WTC11 (cell line): ENCODE results near the gene SORCS2. TPM values are rescaled to one million over a fixed set of nuclear protein-coding genes. Genes with fewer than 3 reads are reported as not detected.

Source experiments
- ATAC-seq: fragments of 200-7000 bp; cut with Tn5 transposase; 2 replicates; pipeline ENCODE4 v1.10.0; 2021; ENCODE audit warnings: mild to moderate bottlenecking, moderate library complexity
- CTCF ChIA-PET: fragments of 300-600 bp; sonication (Branson Sonifier 250); formaldehyde crosslinking; loops from one replicate; lab custom pipeline; 2021; ENCODE audit warnings: antibody characterized with exemption; lab: Charles Lee
- POLR2A ChIA-PET: fragments of 350-600 bp; sonication (Branson Sonifier 250); formaldehyde crosslinking; loops from one replicate; lab custom pipeline; 2021; ENCODE audit warnings: antibody characterized with exemption; lab: Charles Lee
- DNase-seq: peaks from one replicate; pipeline ENCODE4 v3.0.0; 2021; ENCODE audit warnings: low spot score
- H3K27ac Mint-ChIP-seq: 2 replicates; pipeline ENCODE4 v1.8.0; 2021; ENCODE audit warnings: mixed read lengths
- H3K27me3 Mint-ChIP-seq: 2 replicates; pipeline ENCODE4 v1.8.0; 2021; ENCODE audit warnings: low read depth, mild to moderate bottlenecking, moderate library complexity, mixed read lengths
- H3K36me3 Mint-ChIP-seq: 2 replicates; pipeline ENCODE4 v1.8.0; 2021; ENCODE audit warnings: mixed read lengths
- H3K4me1 Mint-ChIP-seq: 2 replicates; pipeline ENCODE4 v1.8.0; 2022; ENCODE audit warnings: mixed read lengths
- H3K4me3 Mint-ChIP-seq: 2 replicates; pipeline ENCODE4 v1.8.0; 2021; ENCODE audit warnings: mild to moderate bottlenecking, moderate library complexity, mixed read lengths
- H3K9me3 Mint-ChIP-seq: 2 replicates; pipeline ENCODE4 v1.8.0; 2021; ENCODE audit warnings: mixed read lengths
- ATF2 ChIP-seq: sonication (generic); formaldehyde crosslinking; IDR thresholded peaks from 2 replicates; pipeline ENCODE4 v1.8.1; 2022; ENCODE audit warnings: low read depth, missing genetic modification reagents, borderline replicate concordance
- ESRRA ChIP-seq: sonication (generic); formaldehyde crosslinking; IDR thresholded peaks from 2 replicates; pipeline ENCODE4 v1.8.1; 2022; ENCODE audit warnings: mild to moderate bottlenecking, missing genetic modification reagents, borderline replicate concordance
- HMGXB4 ChIP-seq: sonication (generic); formaldehyde crosslinking; IDR thresholded peaks from 2 replicates; pipeline ENCODE4 v1.8.1; 2023; ENCODE audit warnings: mild to moderate bottlenecking, moderate library complexity, missing genetic modification reagents
- IRF1 ChIP-seq: sonication (generic); formaldehyde crosslinking; IDR thresholded peaks from 2 replicates; pipeline ENCODE4 v1.8.0; 2023; ENCODE audit warnings: missing genetic modification reagents
- MYBL2 ChIP-seq: sonication (generic); formaldehyde crosslinking; IDR thresholded peaks from 2 replicates; pipeline ENCODE4 v1.8.1; 2023; ENCODE audit warnings: mild to moderate bottlenecking, moderate library complexity, missing genetic modification reagents
- NR1H2 ChIP-seq: sonication (generic); formaldehyde crosslinking; IDR thresholded peaks from 2 replicates; pipeline ENCODE4 v1.9.0; 2021; ENCODE audit warnings: mild to moderate bottlenecking, moderate library complexity, missing genetic modification reagents
- OVOL2 ChIP-seq: fragments of 250-450 bp; sonication (Bioruptor Pico); IDR thresholded peaks from 2 replicates; pipeline ENCODE4 v1.9.0; 2021; ENCODE audit warnings: mild to moderate bottlenecking, borderline replicate concordance
- PRRX2 ChIP-seq: fragments of 250-450 bp; sonication (Bioruptor Pico); IDR thresholded peaks from 2 replicates; pipeline ENCODE4 v1.8.0; 2021; ENCODE audit warnings: mild to moderate bottlenecking
- RORB ChIP-seq: fragments of 250-450 bp; sonication (Bioruptor Pico); IDR thresholded peaks from 2 replicates; pipeline ENCODE4 v1.9.0; 2021; ENCODE audit warnings: mild to moderate bottlenecking
- SMAD4 ChIP-seq: sonication (generic); formaldehyde crosslinking; IDR thresholded peaks from 2 replicates; pipeline ENCODE4 v1.8.0; 2022; ENCODE audit warnings: mild to moderate bottlenecking, missing genetic modification reagents
- SP1 ChIP-seq: sonication (generic); formaldehyde crosslinking; conservative IDR thresholded peaks from 2 replicates; pipeline ENCODE4 v1.8.1; 2022; ENCODE audit warnings: missing genetic modification reagents
- TP53 ChIP-seq: sonication (generic); formaldehyde crosslinking; IDR thresholded peaks from 2 replicates; pipeline ENCODE4 v1.8.1; 2023; ENCODE audit warnings: mild to moderate bottlenecking, missing genetic modification reagents
- ZMAT4 ChIP-seq: fragments of 250-450 bp; sonication (Bioruptor Pico); IDR thresholded peaks from 2 replicates; pipeline ENCODE4 v1.9.0; 2021; ENCODE audit warnings: mild to moderate bottlenecking
- ZNF423 ChIP-seq: fragments of 250-450 bp; sonication (Bioruptor Pico); IDR thresholded peaks from 2 replicates; pipeline ENCODE4 v2.1.2; 2022; ENCODE audit warnings: mild to moderate bottlenecking, moderate library complexity
- total RNA-seq: library from RNA; stranded (reverse); gene quantifications from 3 replicates; pipeline ENCODE4 v1.2.3, GENCODE V29; 2021
- TF ChIP-seq, protein P1 (sequence below): sonication (generic); formaldehyde crosslinking; IDR thresholded peaks from 2 replicates; pipeline ENCODE4 v1.8.1; 2023; ENCODE audit warnings: mild to moderate bottlenecking, missing genetic modification reagents, borderline replicate concordance
- TF ChIP-seq, protein P2 (sequence below): sonication (generic); formaldehyde crosslinking; IDR thresholded peaks from 2 replicates; pipeline ENCODE4 v1.8.0; 2022; ENCODE audit warnings: mild to moderate bottlenecking, missing genetic modification reagents
- TF ChIP-seq, protein P3 (sequence below): sonication (generic); formaldehyde crosslinking; IDR thresholded peaks from 2 replicates; pipeline ENCODE4 v1.8.1; 2023; ENCODE audit warnings: mild to moderate bottlenecking, missing genetic modification reagents
- TF ChIP-seq, protein P4 (sequence below): fragments of 250-450 bp; sonication (Bioruptor Pico); IDR thresholded peaks from 2 replicates; pipeline ENCODE4 v1.9.0; 2021; ENCODE audit warnings: moderate library complexity, mild to moderate bottlenecking, inconsistent platforms, borderline replicate concordance

SORCS2 gene
- total RNA-seq, 1 experiment from 2014 or later, result 6.6 TPM

DNA sequence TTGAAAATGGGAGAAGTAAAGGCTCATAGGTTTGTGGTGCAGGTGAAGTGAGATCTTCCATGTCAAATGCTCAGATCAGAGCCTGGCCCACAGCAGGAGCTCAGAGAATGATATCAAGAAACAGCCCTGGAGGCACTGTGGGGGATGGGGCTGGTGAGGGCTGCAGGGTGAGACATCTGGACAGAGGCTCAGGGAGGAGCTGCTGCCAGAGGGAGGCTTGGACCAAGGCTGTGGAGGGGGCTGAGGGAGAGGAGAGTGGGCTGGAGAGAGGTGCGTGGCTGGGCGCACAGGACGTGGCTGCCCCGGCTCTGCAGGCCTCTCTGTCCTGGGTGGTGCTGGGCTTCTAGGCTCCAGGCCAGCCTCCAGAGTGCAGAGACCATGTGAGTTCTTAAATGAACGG lies 5.6 kb downstream of the SORCS2 start (continued):
- TF ChIP-seq, protein P1, sequence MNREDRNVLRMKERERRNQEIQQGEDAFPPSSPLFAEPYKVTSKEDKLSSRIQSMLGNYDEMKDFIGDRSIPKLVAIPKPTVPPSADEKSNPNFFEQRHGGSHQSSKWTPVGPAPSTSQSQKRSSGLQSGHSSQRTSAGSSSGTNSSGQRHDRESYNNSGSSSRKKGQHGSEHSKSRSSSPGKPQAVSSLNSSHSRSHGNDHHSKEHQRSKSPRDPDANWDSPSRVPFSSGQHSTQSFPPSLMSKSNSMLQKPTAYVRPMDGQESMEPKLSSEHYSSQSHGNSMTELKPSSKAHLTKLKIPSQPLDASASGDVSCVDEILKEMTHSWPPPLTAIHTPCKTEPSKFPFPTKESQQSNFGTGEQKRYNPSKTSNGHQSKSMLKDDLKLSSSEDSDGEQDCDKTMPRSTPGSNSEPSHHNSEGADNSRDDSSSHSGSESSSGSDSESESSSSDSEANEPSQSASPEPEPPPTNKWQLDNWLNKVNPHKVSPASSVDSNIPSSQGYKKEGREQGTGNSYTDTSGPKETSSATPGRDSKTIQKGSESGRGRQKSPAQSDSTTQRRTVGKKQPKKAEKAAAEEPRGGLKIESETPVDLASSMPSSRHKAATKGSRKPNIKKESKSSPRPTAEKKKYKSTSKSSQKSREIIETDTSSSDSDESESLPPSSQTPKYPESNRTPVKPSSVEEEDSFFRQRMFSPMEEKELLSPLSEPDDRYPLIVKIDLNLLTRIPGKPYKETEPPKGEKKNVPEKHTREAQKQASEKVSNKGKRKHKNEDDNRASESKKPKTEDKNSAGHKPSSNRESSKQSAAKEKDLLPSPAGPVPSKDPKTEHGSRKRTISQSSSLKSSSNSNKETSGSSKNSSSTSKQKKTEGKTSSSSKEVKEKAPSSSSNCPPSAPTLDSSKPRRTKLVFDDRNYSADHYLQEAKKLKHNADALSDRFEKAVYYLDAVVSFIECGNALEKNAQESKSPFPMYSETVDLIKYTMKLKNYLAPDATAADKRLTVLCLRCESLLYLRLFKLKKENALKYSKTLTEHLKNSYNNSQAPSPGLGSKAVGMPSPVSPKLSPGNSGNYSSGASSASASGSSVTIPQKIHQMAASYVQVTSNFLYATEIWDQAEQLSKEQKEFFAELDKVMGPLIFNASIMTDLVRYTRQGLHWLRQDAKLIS (CRISPR knock-in tag), result no peak
- TF ChIP-seq ESRRA (no peak), SP1 (CRISPR knock-in tag) (no peak), HMGXB4 (CRISPR knock-in tag) (no peak)
- TF ChIP-seq, protein P2, sequence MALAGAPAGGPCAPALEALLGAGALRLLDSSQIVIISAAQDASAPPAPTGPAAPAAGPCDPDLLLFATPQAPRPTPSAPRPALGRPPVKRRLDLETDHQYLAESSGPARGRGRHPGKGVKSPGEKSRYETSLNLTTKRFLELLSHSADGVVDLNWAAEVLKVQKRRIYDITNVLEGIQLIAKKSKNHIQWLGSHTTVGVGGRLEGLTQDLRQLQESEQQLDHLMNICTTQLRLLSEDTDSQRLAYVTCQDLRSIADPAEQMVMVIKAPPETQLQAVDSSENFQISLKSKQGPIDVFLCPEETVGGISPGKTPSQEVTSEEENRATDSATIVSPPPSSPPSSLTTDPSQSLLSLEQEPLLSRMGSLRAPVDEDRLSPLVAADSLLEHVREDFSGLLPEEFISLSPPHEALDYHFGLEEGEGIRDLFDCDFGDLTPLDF, result no peak
- TF ChIP-seq, protein P3, sequence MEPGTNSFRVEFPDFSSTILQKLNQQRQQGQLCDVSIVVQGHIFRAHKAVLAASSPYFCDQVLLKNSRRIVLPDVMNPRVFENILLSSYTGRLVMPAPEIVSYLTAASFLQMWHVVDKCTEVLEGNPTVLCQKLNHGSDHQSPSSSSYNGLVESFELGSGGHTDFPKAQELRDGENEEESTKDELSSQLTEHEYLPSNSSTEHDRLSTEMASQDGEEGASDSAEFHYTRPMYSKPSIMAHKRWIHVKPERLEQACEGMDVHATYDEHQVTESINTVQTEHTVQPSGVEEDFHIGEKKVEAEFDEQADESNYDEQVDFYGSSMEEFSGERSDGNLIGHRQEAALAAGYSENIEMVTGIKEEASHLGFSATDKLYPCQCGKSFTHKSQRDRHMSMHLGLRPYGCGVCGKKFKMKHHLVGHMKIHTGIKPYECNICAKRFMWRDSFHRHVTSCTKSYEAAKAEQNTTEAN (CRISPR knock-in tag), result no peak

GRCh38 chr4:7198440-7199128 lies 6.2 kb downstream of the SORCS2 start:
- POLR2A ChIA-PET, result interaction anchor here (0.6 kb wide), 1 partner anchor 10 kb away, joined by 3 read pairs; no protein-coding TSS in a partner anchor
- Mint-ChIP-seq H3K9me3 (no peaks in the 10 kb centered on the region), H3K36me3 (no peaks in the 10 kb centered on the region), H3K27me3 (peaks cover 22% of the 10 kb centered on the region), H3K4me1 (peaks cover 72% of the 10 kb centered on the region), H3K27ac (no peak overlapping the region), H3K4me3 (no peak overlapping the region)
- TF ChIP-seq IRF1 (CRISPR knock-in tag) (no peak), MYBL2 (CRISPR knock-in tag) (no peak), ZMAT4 (CRISPR knock-in tag) (no peak)
- TF ChIP-seq, protein P4, sequence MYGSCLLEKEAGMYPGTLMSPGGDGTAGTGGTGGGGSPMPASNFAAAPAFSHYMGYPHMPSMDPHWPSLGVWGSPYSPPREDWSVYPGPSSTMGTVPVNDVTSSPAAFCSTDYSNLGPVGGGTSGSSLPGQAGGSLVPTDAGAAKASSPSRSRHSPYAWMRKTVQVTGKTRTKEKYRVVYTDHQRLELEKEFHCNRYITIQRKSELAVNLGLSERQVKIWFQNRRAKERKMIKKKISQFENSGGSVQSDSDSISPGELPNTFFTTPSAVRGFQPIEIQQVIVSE (CRISPR knock-in tag), result no peak
- CTCF ChIA-PET, result interaction anchor here (1.3 kb wide), 2 partner anchors 9 to 137 kb away, joined by 3 to 4 read pairs; no protein-coding TSS in a partner anchor
- DNase-seq (no peak), ATAC-seq (no peak)

DNA sequence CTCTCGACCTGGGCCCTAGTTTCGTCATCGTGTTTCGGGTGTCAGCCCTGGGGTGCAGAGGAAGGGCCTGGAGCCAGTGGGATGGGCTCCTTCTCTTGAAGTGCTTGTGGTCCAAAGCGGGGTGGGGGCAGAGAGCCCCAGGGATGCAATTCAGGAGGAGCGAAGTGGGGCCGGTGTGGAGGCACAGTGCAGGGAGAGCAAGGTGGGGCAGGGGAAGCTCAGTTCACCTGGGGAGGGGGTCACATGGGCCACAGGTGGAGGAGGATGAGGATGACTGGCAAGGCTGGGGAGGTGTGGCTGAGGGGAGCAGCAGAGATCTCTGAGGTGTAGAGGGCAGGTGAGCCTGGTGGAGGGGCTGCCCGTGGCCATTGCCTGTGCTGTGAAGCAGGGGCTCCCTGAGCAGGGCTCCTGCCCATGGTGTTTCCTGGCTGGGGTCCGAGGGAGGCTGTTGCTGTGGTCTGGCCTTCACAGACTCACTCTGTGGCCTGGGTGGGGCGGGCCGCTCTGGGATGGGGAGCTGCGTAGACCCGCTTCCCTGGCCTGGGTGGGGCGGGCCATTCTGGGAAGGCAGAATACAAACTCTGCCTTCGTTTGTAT lies 6.9 kb downstream of the SORCS2 start:
- POLR2A ChIA-PET, result no interaction called here
- Mint-ChIP-seq H3K4me3 (no peak overlapping the region), H3K27ac (no peak overlapping the region), H3K4me1 (peaks cover 70% of the 10 kb centered on the region), H3K36me3 (no peaks in the 10 kb centered on the region), H3K9me3 (0 out of 2 replicates have a peak, but pooled peaks cover 5% of the 10 kb centered on the region), H3K27me3 (peaks cover 15% of the 10 kb centered on the region)
- CTCF ChIA-PET, result interaction anchor here (1.3 kb wide), 1 partner anchor 8 kb away, joined by 4 read pairs; no protein-coding TSS in a partner anchor
- no peak for TF ChIP-seq SMAD4
- TF ChIP-seq RORB (CRISPR knock-in tag), result no peak
- TF ChIP-seq NR1H2 (CRISPR knock-in tag), result no peak
- no peak for TF ChIP-seq ZNF423 (CRISPR knock-in tag)
- no peak for TF ChIP-seq ATF2 (CRISPR knock-in tag)
- TF ChIP-seq PRRX2 (CRISPR knock-in tag), result no peak
- no peak for TF ChIP-seq OVOL2
- no peak for TF ChIP-seq TP53
- TF ChIP-seq MYBL2 (CRISPR knock-in tag), result no peak
- DNase-seq, result no peak
- no peak for ATAC-seq
